Measurements from ENCODE around the gene CGRRF1. TPM values are rescaled to one million over a fixed set of nuclear protein-coding genes. Genes with fewer than 3 reads are reported as not detected.

Gene CGRRF1
- polyA plus RNA-seq, 1 of the 3 experiments (the other 2 are of a cell fraction): 6.4 TPM

DNA sequence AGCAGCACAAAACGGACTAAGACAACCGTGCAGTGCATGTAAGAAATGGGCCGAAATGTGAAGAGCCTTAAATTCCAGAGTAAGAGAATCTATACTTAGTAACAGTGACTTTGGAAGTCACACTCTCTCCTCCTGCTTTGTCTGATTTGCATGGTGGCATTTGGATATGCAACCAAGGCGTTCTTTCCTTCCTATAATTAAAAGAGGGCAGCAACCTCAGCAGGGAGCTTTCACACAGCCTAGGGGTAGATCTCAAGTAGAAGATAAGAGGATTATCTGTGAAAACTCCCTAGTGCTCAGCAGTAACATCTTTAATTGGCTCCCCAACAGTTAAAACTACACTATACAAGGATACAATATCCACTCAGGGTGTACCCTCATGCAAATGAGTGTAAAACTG lies 37.4 kb upstream of the CGRRF1 start (continued):
- TF ChIP-seq USF2 (IDR thresholded peaks at IDR 0.05; ENCODE audit: borderline replicate concordance, low read depth, low read length) (no peak), RCOR1 (IDR thresholded peaks at IDR 0.05; ENCODE audit: low read length) (no peak), TEAD4 (IDR thresholded peaks at IDR 0.05; ENCODE audit: borderline replicate concordance, insufficient read depth) (no peak), GABPA (IDR thresholded peaks at IDR 0.05; ENCODE audit: low read depth) (no peak), RFX5 (IDR thresholded peaks at IDR 0.05; ENCODE audit: low read length) (no peak), SIN3A (IDR thresholded peaks at IDR 0.05; ENCODE audit: borderline replicate concordance, low read depth, low read length) (no peak)
- TF ChIP-seq, protein P1, sequence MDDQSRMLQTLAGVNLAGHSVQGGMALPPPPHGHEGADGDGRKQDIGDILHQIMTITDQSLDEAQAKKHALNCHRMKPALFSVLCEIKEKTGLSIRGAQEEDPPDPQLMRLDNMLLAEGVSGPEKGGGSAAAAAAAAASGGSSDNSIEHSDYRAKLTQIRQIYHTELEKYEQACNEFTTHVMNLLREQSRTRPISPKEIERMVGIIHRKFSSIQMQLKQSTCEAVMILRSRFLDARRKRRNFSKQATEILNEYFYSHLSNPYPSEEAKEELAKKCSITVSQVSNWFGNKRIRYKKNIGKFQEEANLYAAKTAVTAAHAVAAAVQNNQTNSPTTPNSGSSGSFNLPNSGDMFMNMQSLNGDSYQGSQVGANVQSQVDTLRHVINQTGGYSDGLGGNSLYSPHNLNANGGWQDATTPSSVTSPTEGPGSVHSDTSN (IDR thresholded peaks at IDR 0.05): no peak

DNA sequence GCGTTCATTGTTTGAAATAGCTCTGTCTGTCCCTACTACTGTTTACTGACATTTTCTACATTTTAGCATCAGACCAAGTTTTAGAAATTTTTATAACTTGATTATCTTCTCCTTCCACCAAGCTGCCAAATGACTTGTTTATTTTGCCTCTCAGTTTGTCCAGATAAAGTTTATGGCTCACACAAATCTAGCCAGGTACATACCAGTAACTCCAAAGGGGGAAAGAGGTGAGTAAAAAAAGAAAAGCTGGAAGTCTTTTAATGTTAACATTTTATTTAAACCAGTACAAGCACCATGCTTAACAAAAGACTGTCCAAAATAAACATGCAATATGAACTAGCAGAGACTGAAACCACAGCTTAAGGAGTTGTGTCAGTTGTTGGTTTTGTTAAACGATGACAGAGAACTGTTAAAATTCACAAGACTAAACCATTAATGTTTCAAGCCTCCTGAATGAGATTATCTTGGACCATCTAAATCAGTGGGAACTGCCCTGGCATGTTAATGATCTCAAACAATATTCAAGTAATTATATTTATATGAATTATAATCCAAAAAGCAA lies 35.4 kb upstream of the CGRRF1 start:
- WGBS (ENCODE audit: low lambda C conversion rate): 92% methylated on average over 2 of the region's 2 CpGs
- H3K9me3 ChIP-seq: no peaks in the 10 kb centered on the region
- peaks cover 6 to 17% of the 10 kb centered on the region in 2 experiments; a peak in 3 of 4 replicates for H3K4me1 ChIP-seq (ENCODE audit: control insufficient read depth in 1 of 2, insufficient read depth in 2 of 2, low read depth in 1 of 2, low read length in 1 of 2)
- TF ChIP-seq ELF1 (IDR thresholded peaks at IDR 0.05) (no peak), GATA2 (CRISPR knock-in tag; IDR thresholded peaks at IDR 0.05) (no peak), GABPA (IDR thresholded peaks at IDR 0.05; ENCODE audit: low read depth) (no peak), TCF12 (IDR thresholded peaks at IDR 0.05) (no peak), CHD2 (IDR thresholded peaks at IDR 0.05; ENCODE audit: low read length, partially characterized antibody) (no peak), IRF3 (IDR thresholded peaks at IDR 0.05; ENCODE audit: low read depth, low read length) (no peak), JUND (IDR thresholded peaks at IDR 0.05) (no peak), YY1 (IDR thresholded peaks at IDR 0.05; ENCODE audit: low read depth) (no peak), MXI1 (IDR thresholded peaks at IDR 0.05; ENCODE audit: low read depth, low read length) (no peak), REST (IDR thresholded peaks at IDR 0.05; ENCODE audit: low read depth, low read length) (no peak), NFIC (IDR thresholded peaks at IDR 0.05; ENCODE audit: borderline replicate concordance) (no peak), EP300 (IDR thresholded peaks at IDR 0.05; ENCODE audit: borderline replicate concordance in 1 of 2, low read depth in 1 of 2, low read length in 1 of 2) (no peak), FOXJ3 (CRISPR knock-in tag; IDR thresholded peaks at IDR 0.05) (no peak), NRF1 (IDR thresholded peaks at IDR 0.05; ENCODE audit: low read depth, low read length) (no peak), USF2 (IDR thresholded peaks at IDR 0.05; ENCODE audit: borderline replicate concordance, low read depth, low read length) (no peak), EZH2phosphoT487 (IDR thresholded peaks at IDR 0.05; ENCODE audit: borderline replicate concordance, low read depth) (no peak)
- TF ChIP-seq, protein P2, sequence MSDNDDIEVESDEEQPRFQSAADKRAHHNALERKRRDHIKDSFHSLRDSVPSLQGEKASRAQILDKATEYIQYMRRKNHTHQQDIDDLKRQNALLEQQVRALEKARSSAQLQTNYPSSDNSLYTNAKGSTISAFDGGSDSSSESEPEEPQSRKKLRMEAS (IDR thresholded peaks at IDR 0.05; ENCODE audit: low read depth): no peak
- peaks cover 8% of the 10 kb centered on the region for H3F3A ChIP-seq (replicated peaks; ENCODE audit: insufficient read depth)
- no peak overlapping the region for H3K4me3 ChIP-seq (ENCODE audit: low read depth in 2 of 2, low read length in 1 of 2)
- H3K27me3 ChIP-seq (ENCODE audit: insufficient read depth): no peaks in the 10 kb centered on the region
- no peak overlapping the region for H3K4me2 ChIP-seq
- no peak overlapping the region for H3K27ac ChIP-seq (ENCODE audit: low read depth in 2 of 2, low read length in 1 of 2)
- ChIA-PET POLR2A (no interaction called here), CTCF (interaction anchor here (1.0 to 1.7 kb wide), 3 partner anchors 8 to 34 kb away, joined by 3 to 6 read pairs (median 3); no protein-coding TSS in a partner anchor)
- no peaks in the 10 kb centered on the region for H3K9me2 ChIP-seq
- no peak overlapping the region for H2AFZ ChIP-seq (ENCODE audit: low read depth)
- no peak for DNase-seq
- peaks cover 53 to 57% of the 10 kb centered on the region in 2 experiments for H3K36me3 ChIP-seq (replicated peaks in 1 of 2; ENCODE audit: control insufficient read depth in 1 of 2, insufficient read depth in 2 of 2, low read length in 1 of 2)
- no peak overlapping the region for H3K9ac ChIP-seq
- H4K20me1 ChIP-seq (ENCODE audit: insufficient read depth): no peaks in the 10 kb centered on the region
- H3K79me2 ChIP-seq (ENCODE audit: insufficient read depth): peaks cover 17% of the 10 kb centered on the region
